Ishikawa (cell line): ENCODE data around the gene KRTAP4-1.

Experiments used
- CREB1 ChIP-seq: IDR thresholded peaks from 2 replicates; pipeline ENCODE4 v1.6.1; 2012; ENCODE audit warnings: low read depth
- EGR1 ChIP-seq: IDR thresholded peaks from 2 replicates; pipeline ENCODE4 v1.6.1; 2012
- FOXM1 ChIP-seq: IDR thresholded peaks from 2 replicates; pipeline ENCODE4 v1.6.1; 2012; ENCODE audit warnings: low read depth, borderline replicate concordance
- MAX ChIP-seq: IDR thresholded peaks from 2 replicates; pipeline ENCODE4 v1.6.1; 2012
- NFIC ChIP-seq: IDR thresholded peaks from 2 replicates; pipeline ENCODE4 v1.6.1; 2012
- REST ChIP-seq: IDR thresholded peaks from 2 replicates; pipeline ENCODE4 v1.6.1; 2012; ENCODE audit warnings: low read depth, mild to moderate bottlenecking
- TAF1 ChIP-seq: IDR thresholded peaks from 2 replicates; pipeline ENCODE4 v1.6.1; 2012; ENCODE audit warnings: low read depth, mild to moderate bottlenecking
- TCF12 ChIP-seq: IDR thresholded peaks from 2 replicates; pipeline ENCODE4 v1.6.1; 2012; ENCODE audit warnings: low read depth
- TEAD4 ChIP-seq: IDR thresholded peaks from 2 replicates; pipeline ENCODE4 v1.6.1; 2012
- USF1 ChIP-seq: IDR thresholded peaks from 2 replicates; pipeline ENCODE4 v1.6.1; 2012
- YY1 ChIP-seq: IDR thresholded peaks from 2 replicates; pipeline ENCODE4 v1.6.1; 2012; ENCODE audit warnings: low read depth
- ZBTB7A ChIP-seq: IDR thresholded peaks from 2 replicates; pipeline ENCODE4 v1.6.1; 2012; ENCODE audit warnings: low read depth

KRTAP4-1 gene

GRCh38 chr17:41144846-41145245 lies 39.9 kb downstream of the KRTAP4-1 start:
- TF ChIP-seq EGR1 = no peak
- no peak for TF ChIP-seq MAX

- TF ChIP-seq NFIC = no peak
- no peak for TF ChIP-seq CREB1
- TF ChIP-seq USF1 = no peak
- TF ChIP-seq ZBTB7A = no peak
- TF ChIP-seq REST = no peak
- no peak for TF ChIP-seq TEAD4
- no peak for TF ChIP-seq MAX
These were observed 43.4 kb downstream of the KRTAP4-1 start for GRCh38 chr17:41141361-41141760.

- TF ChIP-seq CREB1 (no peak), TCF12 (no peak), YY1 (no peak), FOXM1 (no peak), USF1 (no peak), NFIC (no peak), TAF1 (no peak), ZBTB7A (no peak)
These were observed 44.2 kb downstream of the KRTAP4-1 start, which contains the start of gene KRTAP4-6 for GRCh38 chr17:41140360-41141131. Gene KRTAP4-6, minus strand, starts transcription at chr17:41140544. Its CDS starts 57 bp downstream, at chr17:41140487.
